Neutrophil (primary cell): ENCODE measurements around the gene PLXND1.

Experiments
- H3K27ac ChIP-seq: fragments of 200-600 bp; sonication (generic); 2 replicates; pipeline ENCODE4 v1.5.1; 2016; ENCODE audit warnings: mild to moderate bottlenecking, moderate library complexity
- H3K27me3 ChIP-seq: fragments of 200-600 bp; sonication (generic); 2 replicates; pipeline ENCODE4 v1.6.0; 2016; ENCODE audit warnings: mild to moderate bottlenecking
- H3K36me3 ChIP-seq: fragments of 200-600 bp; sonication (generic); 2 replicates; pipeline ENCODE4 v1.5.1; 2017
- H3K4me1 ChIP-seq, 2 experiments: fragments of 200-600 bp in 1 of 2; sonication (generic) in 1 of 2; 1 replicate in 1 of 2; 2 replicates in 1 of 2; pipeline versions ENCODE4 v1.5.1 to v1.6.1; 2013 to 2016; ENCODE audit warnings: low read depth in 1 of 2, low read length in 1 of 2, mild to moderate bottlenecking in 1 of 2, moderate library complexity in 1 of 2; ENCODE audit not compliant: control insufficient read depth in 1 of 2, insufficient read depth in 1 of 2
- H3K4me3 ChIP-seq, 2 experiments: fragments of 200-600 bp in 1 of 2; sonication (generic) in 1 of 2; 1 replicate in 1 of 2; 2 replicates in 1 of 2; pipeline ENCODE4 v1.5.1; 2013 to 2016; ENCODE audit warnings: low read depth in 1 of 2, low read length in 1 of 2, mild to moderate bottlenecking in 1 of 2, moderate library complexity in 1 of 2
- H3K9me3 ChIP-seq: fragments of 200-600 bp; sonication (generic); 2 replicates; pipeline ENCODE4 v1.5.1; 2016
- TF ChIP-seq, protein P1 (sequence below): fragments of 200-600 bp; sonication (generic); IDR thresholded peaks from 2 replicates; pipeline ENCODE4 v1.5.1; 2016; ENCODE audit warnings: antibody characterized with exemption

The PLXND1 gene

DNA sequence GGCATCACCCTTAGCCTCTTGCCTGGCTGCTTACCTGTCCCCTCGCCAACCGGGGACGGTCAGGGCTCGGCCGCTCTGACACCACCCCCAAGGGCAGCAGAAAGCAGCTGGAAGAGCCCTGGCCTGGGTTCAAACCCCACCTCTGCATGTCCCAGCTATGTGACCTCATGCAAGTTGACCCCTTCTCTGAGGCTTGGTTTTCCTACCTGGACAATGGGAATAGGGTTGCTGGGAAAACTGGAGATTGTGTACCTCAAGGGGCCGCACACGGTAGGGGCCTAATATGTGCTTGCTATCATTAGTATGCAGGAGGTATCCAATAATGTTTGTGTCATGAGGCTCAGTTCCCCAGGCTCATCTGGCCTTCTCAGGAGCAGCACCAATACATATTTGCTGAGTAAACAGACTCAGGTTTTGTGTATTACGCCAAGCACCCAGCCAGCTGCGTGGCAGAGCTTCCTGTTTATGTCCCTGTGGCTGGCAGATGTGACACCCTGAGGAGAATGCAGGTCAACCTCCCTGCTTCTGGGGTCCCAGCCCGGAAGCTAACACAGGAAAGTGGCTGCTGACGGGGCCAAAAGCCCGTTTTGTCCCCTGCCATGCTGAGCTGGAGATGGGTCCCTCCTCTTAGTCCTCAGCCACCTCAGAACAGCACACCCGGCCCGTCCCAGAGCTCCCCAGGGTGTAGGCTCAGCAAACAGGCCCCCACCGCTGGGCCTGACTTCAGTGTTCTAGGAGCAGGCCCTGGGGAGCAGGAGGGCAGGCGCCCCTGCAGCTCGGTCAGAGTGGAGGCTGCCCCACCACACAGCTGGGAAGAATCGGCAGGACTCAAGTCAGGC, 29.7 kb downstream of the PLXND1 start:
- H3K27ac ChIP-seq = no peak overlapping the region
- no peak overlapping the region for H3K4me3 ChIP-seq
- H3K4me1 ChIP-seq = peaks cover 13 to 24% of the 10 kb centered on the region in 2 experiments
- no peaks in the 10 kb centered on the region for H3K27me3 ChIP-seq
- no peaks in the 10 kb centered on the region for H3K9me3 ChIP-seq
- TF ChIP-seq, protein P1, sequence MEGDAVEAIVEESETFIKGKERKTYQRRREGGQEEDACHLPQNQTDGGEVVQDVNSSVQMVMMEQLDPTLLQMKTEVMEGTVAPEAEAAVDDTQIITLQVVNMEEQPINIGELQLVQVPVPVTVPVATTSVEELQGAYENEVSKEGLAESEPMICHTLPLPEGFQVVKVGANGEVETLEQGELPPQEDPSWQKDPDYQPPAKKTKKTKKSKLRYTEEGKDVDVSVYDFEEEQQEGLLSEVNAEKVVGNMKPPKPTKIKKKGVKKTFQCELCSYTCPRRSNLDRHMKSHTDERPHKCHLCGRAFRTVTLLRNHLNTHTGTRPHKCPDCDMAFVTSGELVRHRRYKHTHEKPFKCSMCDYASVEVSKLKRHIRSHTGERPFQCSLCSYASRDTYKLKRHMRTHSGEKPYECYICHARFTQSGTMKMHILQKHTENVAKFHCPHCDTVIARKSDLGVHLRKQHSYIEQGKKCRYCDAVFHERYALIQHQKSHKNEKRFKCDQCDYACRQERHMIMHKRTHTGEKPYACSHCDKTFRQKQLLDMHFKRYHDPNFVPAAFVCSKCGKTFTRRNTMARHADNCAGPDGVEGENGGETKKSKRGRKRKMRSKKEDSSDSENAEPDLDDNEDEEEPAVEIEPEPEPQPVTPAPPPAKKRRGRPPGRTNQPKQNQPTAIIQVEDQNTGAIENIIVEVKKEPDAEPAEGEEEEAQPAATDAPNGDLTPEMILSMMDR = no peak
- no peaks in the 10 kb centered on the region for H3K36me3 ChIP-seq

GRCh38 chr3:129575997-129576384, 30.5 kb downstream of the PLXND1 start:
- H3K36me3 ChIP-seq = no peaks in the 10 kb centered on the region
- H3K27ac ChIP-seq = no peak overlapping the region
- H3K4me1 ChIP-seq = peaks cover 13 to 24% of the 10 kb centered on the region in 2 experiments
- H3K4me3 ChIP-seq = no peak overlapping the region
- TF ChIP-seq, protein P1 = no peak
- H3K9me3 ChIP-seq = no peaks in the 10 kb centered on the region
- no peaks in the 10 kb centered on the region for H3K27me3 ChIP-seq

GRCh38 chr3:129575233-129575996, 31.1 kb downstream of the PLXND1 start:
- TF ChIP-seq, protein P1 = no peak
- Histone ChIP-seq H3K27ac (no peak overlapping the region), H3K9me3 (no peaks in the 10 kb centered on the region), H3K4me3 (no peak overlapping the region), H3K4me1 (peaks cover 13 to 24% of the 10 kb centered on the region in 2 experiments), H3K36me3 (no peaks in the 10 kb centered on the region), H3K27me3 (no peaks in the 10 kb centered on the region)

DNA sequence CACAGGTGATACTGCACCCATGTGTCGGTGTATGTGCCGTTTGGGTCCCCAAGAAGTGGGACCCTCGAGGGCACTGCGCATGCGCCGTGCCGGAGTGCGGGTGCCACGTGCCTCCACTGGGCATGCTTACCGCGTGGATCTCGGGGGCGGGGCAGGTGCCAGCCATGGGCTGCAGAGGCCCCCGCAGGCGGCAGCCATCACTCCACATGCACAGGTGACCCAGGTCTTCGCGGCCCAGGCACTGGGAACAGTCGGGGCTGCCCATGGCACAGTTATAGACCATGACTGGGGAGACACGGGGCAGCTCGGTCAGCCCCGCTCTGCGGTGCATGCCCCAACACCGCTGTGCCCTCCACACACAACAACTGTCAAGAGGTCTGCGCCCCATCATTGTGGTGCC, 32.3 kb downstream of the PLXND1 start:
- H3K4me1 ChIP-seq = peaks cover 13 to 24% of the 10 kb centered on the region in 2 experiments
- no peak overlapping the region for H3K4me3 ChIP-seq
- H3K9me3 ChIP-seq = no peaks in the 10 kb centered on the region
- no peak overlapping the region for H3K27ac ChIP-seq
- TF ChIP-seq, protein P1 = no peak
- no peaks in the 10 kb centered on the region for H3K27me3 ChIP-seq
- no peaks in the 10 kb centered on the region for H3K36me3 ChIP-seq

DNA sequence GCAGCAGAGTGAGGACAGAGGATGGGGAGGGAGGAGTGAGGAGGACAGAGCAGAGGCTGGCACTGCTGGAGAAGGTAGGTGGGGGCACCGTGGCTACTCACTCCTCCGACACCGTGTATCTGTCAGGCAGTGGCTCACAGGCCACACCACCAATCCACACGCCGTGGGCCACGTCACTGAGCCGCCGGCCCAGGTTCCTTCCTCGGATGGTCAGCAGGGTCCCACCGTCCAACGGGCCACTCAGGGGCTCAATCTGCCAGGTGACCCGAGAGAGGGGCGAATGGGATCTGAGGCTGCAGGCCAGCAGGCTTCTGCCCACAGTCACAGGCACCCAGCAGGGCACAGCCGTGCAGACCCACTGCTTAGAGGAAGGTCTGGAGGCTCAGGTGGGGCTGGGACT, 33.0 kb downstream of the PLXND1 start:
- no peak overlapping the region for H3K4me3 ChIP-seq
- H3K27me3 ChIP-seq = no peaks in the 10 kb centered on the region
- H3K4me1 ChIP-seq = peaks cover 11 to 21% of the 10 kb centered on the region in 2 experiments
- H3K36me3 ChIP-seq = no peaks in the 10 kb centered on the region
- TF ChIP-seq, protein P1 = no peak
- no peak overlapping the region for H3K27ac ChIP-seq
- H3K9me3 ChIP-seq = no peaks in the 10 kb centered on the region
